Caco-2 (cell line): ENCODE results near the gene ZFHX3. TPM values are rescaled to one million over a fixed set of nuclear protein-coding genes. Genes with fewer than 3 reads are reported as not detected.
A peak's percentile ranks its signal among the peaks of the same experiment; 100 is the strongest.

Experiments used
- BruUV-seq: library from RNA; stranded (reverse); fragments of 400-500 nt; replicated peaks from 2 replicates; lab custom pipeline; 2021; lab: Mats Ljungman, UMichigan
- CTCF ChIA-PET: fragments of 300-600 bp; sonication (Branson Sonifier 250); formaldehyde crosslinking; loops from one replicate; lab custom pipeline; 2022; ENCODE audit warnings: antibody characterized with exemption; lab: Charles Lee
- POLR2A ChIA-PET: fragments of 300-600 bp; sonication (Branson Sonifier 250); formaldehyde crosslinking; loops from one replicate; lab custom pipeline; 2022; ENCODE audit warnings: antibody characterized with exemption; lab: Charles Lee
- DNase-seq, 2 experiments: peaks; one replicate each; pipeline versions ENCODE4 v3.0.0 to v3.0.0-alpha.2; 2020 to 2022
- H3K27me3 ChIP-seq: replicated peaks from 2 replicates; pipeline ENCODE4 v1.6.0; 2011; ENCODE audit warnings: low read length; ENCODE audit not compliant: control insufficient read depth, insufficient read depth
- H3K36me3 ChIP-seq: 2 replicates; pipeline ENCODE4 v1.5.1; 2011; ENCODE audit warnings: low read length; ENCODE audit not compliant: control insufficient read depth, insufficient read depth
- H3K4me1 ChIP-seq: fragments of 250-450 bp; sonication (Bioruptor Pico); 2 replicates; pipeline ENCODE4 v1.5.1; 2020; ENCODE audit warnings: mild to moderate bottlenecking
- H3K4me3 ChIP-seq: 2 replicates; pipeline ENCODE4 v1.5.1; 2011; ENCODE audit warnings: low read depth, mild to moderate bottlenecking, control low read depth, low read length
- H3K9me3 ChIP-seq: fragments of 250-450 bp; sonication (Bioruptor Pico); 2 replicates; pipeline ENCODE4 v1.5.1; 2020; ENCODE audit warnings: mild to moderate bottlenecking, moderate library complexity
- H3K27ac Mint-ChIP-seq: one replicate; pipeline ENCODE4 v1.8.0; 2022; ENCODE audit warnings: mixed read lengths; ENCODE audit not compliant: unreplicated experiment
- H3K27me3 Mint-ChIP-seq: one replicate; pipeline ENCODE4 v1.8.0; 2022; ENCODE audit warnings: mixed read lengths; ENCODE audit not compliant: insufficient read depth, unreplicated experiment
- H3K36me3 Mint-ChIP-seq: one replicate; pipeline ENCODE4 v1.8.0; 2022; ENCODE audit warnings: mild to moderate bottlenecking, mixed read lengths; ENCODE audit not compliant: insufficient read depth, unreplicated experiment
- H3K4me1 Mint-ChIP-seq: one replicate; pipeline ENCODE4 v1.8.0; 2022; ENCODE audit warnings: low read depth, mixed read lengths; ENCODE audit not compliant: unreplicated experiment
- H3K4me3 Mint-ChIP-seq: one replicate; pipeline ENCODE4 v1.8.0; 2022; ENCODE audit warnings: mild to moderate bottlenecking, moderate library complexity, mixed read lengths; ENCODE audit not compliant: unreplicated experiment
- H3K9me3 Mint-ChIP-seq: one replicate; pipeline ENCODE4 v1.8.0; 2022; ENCODE audit warnings: mixed read lengths; ENCODE audit not compliant: unreplicated experiment
- intact Hi-C: fragments of 100-400 bp; cut with micrococcal nuclease; formaldehyde crosslinking; loops from one replicate; pipeline ENCODE4 v1.10.0; 2022; ENCODE audit not compliant: unreplicated experiment
- total RNA-seq: library from RNA; stranded (reverse); gene quantifications from 2 replicates; pipeline ENCODE4 v1.2.3, GENCODE V29; 2022
- TF ChIP-seq, protein P1 (sequence below), 2 experiments: fragments of 200-600 bp in 1 of 2; IDR thresholded peaks; 1 replicate in 1 of 2; 2 replicates in 1 of 2; pipeline versions ENCODE4 v1.5.1 to v1.8.0; 2011 to 2022; ENCODE audit warnings: antibody characterized with exemption in 1 of 2, control low read depth in 1 of 2, inconsistent platforms in 1 of 2, low read depth in 1 of 2, low read length in 1 of 2, mild to moderate bottlenecking in 1 of 2, moderate library complexity in 1 of 2; ENCODE audit not compliant: insufficient read depth in 1 of 2, severe bottlenecking in 1 of 2, unreplicated experiment in 1 of 2

Gene ZFHX3
- total RNA-seq, 1 experiment from 2014 or later = 39.9 TPM

- no peaks in the 10 kb centered on the region for H3K9me3 ChIP-seq
- no TSS peak for BruUV-seq
- H3K9me3 Mint-ChIP-seq = no peaks in the 10 kb centered on the region
- H3K4me3 ChIP-seq = no peak overlapping the region
- H3K27me3 Mint-ChIP-seq = no peaks in the 10 kb centered on the region
- ChIA-PET POLR2A (no interaction called here), CTCF (no interaction called here)
- H3K36me3 ChIP-seq = peaks cover 3% of the 10 kb centered on the region
- no peaks in the 10 kb centered on the region for H3K4me1 ChIP-seq
- H3K4me1 Mint-ChIP-seq = peaks cover 19% of the 10 kb centered on the region
- H3K36me3 Mint-ChIP-seq = peaks cover 65% of the 10 kb centered on the region
- H3K4me3 Mint-ChIP-seq = no peak overlapping the region
- peak overlapping the region; percentile 51 for H3K27ac Mint-ChIP-seq
- TF ChIP-seq, protein P1, sequence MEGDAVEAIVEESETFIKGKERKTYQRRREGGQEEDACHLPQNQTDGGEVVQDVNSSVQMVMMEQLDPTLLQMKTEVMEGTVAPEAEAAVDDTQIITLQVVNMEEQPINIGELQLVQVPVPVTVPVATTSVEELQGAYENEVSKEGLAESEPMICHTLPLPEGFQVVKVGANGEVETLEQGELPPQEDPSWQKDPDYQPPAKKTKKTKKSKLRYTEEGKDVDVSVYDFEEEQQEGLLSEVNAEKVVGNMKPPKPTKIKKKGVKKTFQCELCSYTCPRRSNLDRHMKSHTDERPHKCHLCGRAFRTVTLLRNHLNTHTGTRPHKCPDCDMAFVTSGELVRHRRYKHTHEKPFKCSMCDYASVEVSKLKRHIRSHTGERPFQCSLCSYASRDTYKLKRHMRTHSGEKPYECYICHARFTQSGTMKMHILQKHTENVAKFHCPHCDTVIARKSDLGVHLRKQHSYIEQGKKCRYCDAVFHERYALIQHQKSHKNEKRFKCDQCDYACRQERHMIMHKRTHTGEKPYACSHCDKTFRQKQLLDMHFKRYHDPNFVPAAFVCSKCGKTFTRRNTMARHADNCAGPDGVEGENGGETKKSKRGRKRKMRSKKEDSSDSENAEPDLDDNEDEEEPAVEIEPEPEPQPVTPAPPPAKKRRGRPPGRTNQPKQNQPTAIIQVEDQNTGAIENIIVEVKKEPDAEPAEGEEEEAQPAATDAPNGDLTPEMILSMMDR (IDR thresholded peaks at IDR 0.05; ENCODE audit: insufficient read depth in 1 of 2, low read depth in 1 of 2, low read length in 1 of 2, severe bottlenecking in 1 of 2, unreplicated experiment in 1 of 2) = no peak
- no peak for DNase-seq
- H3K27me3 ChIP-seq = no peaks in the 10 kb centered on the region
- intact Hi-C loops = no loop called here
Observed at GRCh38 chr16:72958522-72959076, 89.3 kb downstream of the ZFHX3 start.

- no peaks in the 10 kb centered on the region for H3K9me3 ChIP-seq
- H3K4me3 Mint-ChIP-seq = no peak overlapping the region
- peaks cover 3% of the 10 kb centered on the region for H3K36me3 ChIP-seq
- H3K4me3 ChIP-seq = no peak overlapping the region
- no peaks in the 10 kb centered on the region for H3K9me3 Mint-ChIP-seq
- no peaks in the 10 kb centered on the region for H3K27me3 ChIP-seq
- no peak overlapping the region for H3K27ac Mint-ChIP-seq
- H3K27me3 Mint-ChIP-seq = no peaks in the 10 kb centered on the region
- CTCF ChIA-PET = no interaction called here
- H3K36me3 Mint-ChIP-seq = peaks cover 55% of the 10 kb centered on the region
- TF ChIP-seq, protein P1 (IDR thresholded peaks at IDR 0.05; ENCODE audit: insufficient read depth in 1 of 2, low read depth in 1 of 2, low read length in 1 of 2, severe bottlenecking in 1 of 2, unreplicated experiment in 1 of 2) = no peak
- POLR2A ChIA-PET = no interaction called here
- intact Hi-C loops = no loop called here
- BruUV-seq = no TSS peak
- H3K4me1 ChIP-seq = 0 out of 2 replicates have a peak, but pooled peaks cover 5% of the 10 kb centered on the region
- DNase-seq = no peak
- H3K4me1 Mint-ChIP-seq = peaks cover 18% of the 10 kb centered on the region
Observed at GRCh38 chr16:72957303-72958277, 90.3 kb downstream of the ZFHX3 start.

DNA sequence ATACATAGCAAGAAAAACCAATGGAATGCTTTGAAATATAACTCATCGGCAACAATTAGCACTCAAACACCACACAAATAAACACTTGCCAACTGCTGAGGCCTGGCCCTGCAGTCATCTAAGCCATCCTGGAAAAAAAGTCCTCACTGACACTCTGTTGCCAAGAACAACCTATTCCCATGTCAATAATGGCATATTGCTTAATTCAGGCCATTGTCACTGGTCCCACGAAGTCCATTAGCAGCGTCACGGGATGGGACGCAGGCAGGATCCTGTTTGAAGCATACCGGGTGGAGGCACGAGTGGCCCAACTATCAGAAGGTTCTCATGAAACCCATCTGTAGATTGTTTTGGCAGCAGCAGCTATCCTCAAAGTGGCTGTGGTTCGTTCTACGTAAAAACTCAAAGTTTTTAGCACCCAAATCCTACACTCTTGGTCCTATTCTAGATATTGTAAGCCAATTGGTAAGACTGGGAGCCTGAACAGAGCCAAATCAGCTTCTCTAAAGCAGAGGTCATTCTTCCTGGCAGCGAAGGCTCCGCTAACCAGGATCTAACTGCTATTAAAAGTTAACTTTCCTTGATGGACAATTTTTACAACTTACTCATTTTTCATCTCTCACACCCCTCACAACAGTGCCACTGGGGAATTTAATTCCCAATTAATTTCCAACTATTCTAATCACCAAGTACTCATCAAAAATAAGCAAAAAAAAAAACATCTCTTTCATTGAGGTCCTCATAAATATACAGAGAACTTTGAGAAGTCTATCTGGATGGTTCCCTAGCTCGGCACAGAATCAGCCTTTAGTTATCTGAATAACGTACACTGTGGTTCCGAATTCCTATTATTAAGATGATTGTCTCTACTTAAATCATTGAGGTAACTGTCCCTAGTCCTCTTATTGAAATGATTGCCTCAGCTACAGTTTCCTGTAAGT, 91.5 kb downstream of the ZFHX3 start:
- no peak for DNase-seq
- ChIA-PET CTCF (no interaction called here), POLR2A (no interaction called here)
- Mint-ChIP-seq H3K36me3 (peaks cover 53% of the 10 kb centered on the region), H3K4me3 (no peak overlapping the region), H3K27ac (peak overlapping the region; percentile 13), H3K27me3 (no peaks in the 10 kb centered on the region), H3K4me1 (peaks cover 17% of the 10 kb centered on the region), H3K9me3 (no peaks in the 10 kb centered on the region)
- Histone ChIP-seq H3K27me3 (no peaks in the 10 kb centered on the region), H3K36me3 (peaks cover 3% of the 10 kb centered on the region), H3K9me3 (no peaks in the 10 kb centered on the region), H3K4me1 (0 out of 2 replicates have a peak, but pooled peaks cover 5% of the 10 kb centered on the region), H3K4me3 (no peak overlapping the region)
- TF ChIP-seq, protein P1 (IDR thresholded peaks at IDR 0.05; ENCODE audit: insufficient read depth in 1 of 2, low read depth in 1 of 2, low read length in 1 of 2, severe bottlenecking in 1 of 2, unreplicated experiment in 1 of 2) = no peak
- no TSS peak for BruUV-seq
- intact Hi-C loops = no loop called here
